Parathyroid adenoma (tissue), 2 donors: Measurements from ENCODE around the gene NIPSNAP2.
A peak's percentile ranks its signal among the peaks of the same experiment; 100 is the strongest.
"Not testable (repeated sequence)": the region's sequence is repeated elsewhere in the genome, so short reads cannot be mapped to it uniquely, and the experiment has no call there.

ENCODE experiments used
- H2AFZ ChIP-seq: fragments of 300-600 bp; sonication (generic); one replicate; pipeline ENCODE4 v1.7.0; 2017; ENCODE audit warnings: antibody characterized with exemption, mild to moderate bottlenecking
- H3K27ac ChIP-seq: fragments of 300-600 bp; sonication (generic); one replicate; pipeline ENCODE4 v1.7.0; 2017
- H3K27me3 ChIP-seq: fragments of 300-600 bp; sonication (generic); one replicate; pipeline ENCODE4 v1.7.0; 2017; ENCODE audit warnings: low read length; ENCODE audit not compliant: control insufficient read depth, insufficient read depth
- H3K36me3 ChIP-seq: fragments of 300-600 bp; sonication (generic); one replicate; pipeline ENCODE4 v1.7.0; 2017; ENCODE audit warnings: low read length; ENCODE audit not compliant: control insufficient read depth, insufficient read depth
- H3K4me1 ChIP-seq: fragments of 300-600 bp; sonication (generic); one replicate; pipeline ENCODE4 v1.7.0; 2017; ENCODE audit warnings: control low read depth
- H3K4me2 ChIP-seq: fragments of 300-600 bp; sonication (generic); one replicate; pipeline ENCODE4 v1.7.0; 2017; ENCODE audit warnings: low read length
- H3K4me3 ChIP-seq: fragments of 300-600 bp; sonication (generic); one replicate; pipeline ENCODE4 v1.7.0; 2017; ENCODE audit warnings: low read depth, low read length
- H3K79me2 ChIP-seq: fragments of 300-600 bp; sonication (generic); one replicate; pipeline ENCODE4 v1.7.0; 2017; ENCODE audit warnings: control low read depth
- H3K9ac ChIP-seq: fragments of 300-600 bp; sonication (generic); one replicate; pipeline ENCODE4 v1.7.0; 2017; ENCODE audit warnings: mild to moderate bottlenecking
- H3K9me3 ChIP-seq: fragments of 300-600 bp; sonication (generic); one replicate; pipeline ENCODE4 v1.7.0; 2017; ENCODE audit warnings: low read length; ENCODE audit not compliant: control insufficient read depth
- TF ChIP-seq, protein P1 (sequence below): fragments of 300-600 bp; sonication (generic); IDR thresholded peaks from one replicate; pipeline ENCODE4 v1.7.0; 2017; ENCODE audit warnings: antibody characterized with exemption, mild to moderate bottlenecking
- donor health status: primary hyperparathyroidism.

Gene NIPSNAP2

DNA sequence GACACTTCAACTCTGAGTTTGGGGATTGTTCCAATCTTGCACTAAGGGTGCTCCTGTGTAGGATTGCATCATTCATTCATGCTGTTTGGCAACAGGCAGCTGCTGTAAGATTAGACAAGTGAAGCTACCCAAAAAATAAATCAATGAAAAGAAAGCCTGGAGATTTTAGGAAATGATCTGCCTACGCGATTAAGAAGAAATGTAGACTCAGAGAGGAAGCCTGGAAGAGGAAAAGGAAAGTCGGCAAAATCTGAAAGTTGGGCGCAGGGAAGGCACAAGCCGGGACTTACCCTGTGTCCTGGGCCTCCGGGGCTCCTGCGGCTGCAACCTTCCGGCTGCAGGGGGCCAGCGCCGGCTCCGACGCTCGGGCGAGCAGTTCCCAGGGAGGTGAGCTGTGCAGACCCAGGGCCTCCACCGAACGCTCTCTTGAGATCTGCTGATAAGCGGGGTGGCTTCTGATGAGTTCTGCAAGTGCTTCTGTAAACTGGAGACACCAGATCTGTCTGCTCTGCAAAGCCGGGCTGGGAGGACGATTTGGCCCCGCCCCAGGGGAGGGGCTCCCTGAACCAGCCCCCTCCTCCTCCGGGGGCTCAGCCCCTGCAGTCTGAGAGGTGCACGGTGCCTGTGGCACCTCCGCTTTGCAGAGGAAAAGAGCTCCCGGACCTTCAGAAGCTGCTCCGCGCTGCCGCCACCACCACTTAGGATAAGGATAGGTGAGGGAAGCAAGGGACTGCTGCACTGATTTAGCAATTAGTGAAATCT, 69.5 kb downstream of the NIPSNAP2 start:
- no peaks in the 10 kb centered on the region for H3K9me3 ChIP-seq
- no peak overlapping the region for H3K9ac ChIP-seq
- H2AFZ ChIP-seq: peak overlapping the region; percentile 52
- TF ChIP-seq, protein P1, sequence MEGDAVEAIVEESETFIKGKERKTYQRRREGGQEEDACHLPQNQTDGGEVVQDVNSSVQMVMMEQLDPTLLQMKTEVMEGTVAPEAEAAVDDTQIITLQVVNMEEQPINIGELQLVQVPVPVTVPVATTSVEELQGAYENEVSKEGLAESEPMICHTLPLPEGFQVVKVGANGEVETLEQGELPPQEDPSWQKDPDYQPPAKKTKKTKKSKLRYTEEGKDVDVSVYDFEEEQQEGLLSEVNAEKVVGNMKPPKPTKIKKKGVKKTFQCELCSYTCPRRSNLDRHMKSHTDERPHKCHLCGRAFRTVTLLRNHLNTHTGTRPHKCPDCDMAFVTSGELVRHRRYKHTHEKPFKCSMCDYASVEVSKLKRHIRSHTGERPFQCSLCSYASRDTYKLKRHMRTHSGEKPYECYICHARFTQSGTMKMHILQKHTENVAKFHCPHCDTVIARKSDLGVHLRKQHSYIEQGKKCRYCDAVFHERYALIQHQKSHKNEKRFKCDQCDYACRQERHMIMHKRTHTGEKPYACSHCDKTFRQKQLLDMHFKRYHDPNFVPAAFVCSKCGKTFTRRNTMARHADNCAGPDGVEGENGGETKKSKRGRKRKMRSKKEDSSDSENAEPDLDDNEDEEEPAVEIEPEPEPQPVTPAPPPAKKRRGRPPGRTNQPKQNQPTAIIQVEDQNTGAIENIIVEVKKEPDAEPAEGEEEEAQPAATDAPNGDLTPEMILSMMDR: no peak
- peak overlapping the region; percentile 52 for H3K4me3 ChIP-seq
- no peak overlapping the region for H3K27ac ChIP-seq
- peak overlapping the region; percentile 62 for H3K4me2 ChIP-seq
- H3K4me1 ChIP-seq: no peaks in the 10 kb centered on the region
- no peaks in the 10 kb centered on the region for H3K79me2 ChIP-seq
- H3K27me3 ChIP-seq: no peaks in the 10 kb centered on the region
- no peaks in the 10 kb centered on the region for H3K36me3 ChIP-seq

DNA sequence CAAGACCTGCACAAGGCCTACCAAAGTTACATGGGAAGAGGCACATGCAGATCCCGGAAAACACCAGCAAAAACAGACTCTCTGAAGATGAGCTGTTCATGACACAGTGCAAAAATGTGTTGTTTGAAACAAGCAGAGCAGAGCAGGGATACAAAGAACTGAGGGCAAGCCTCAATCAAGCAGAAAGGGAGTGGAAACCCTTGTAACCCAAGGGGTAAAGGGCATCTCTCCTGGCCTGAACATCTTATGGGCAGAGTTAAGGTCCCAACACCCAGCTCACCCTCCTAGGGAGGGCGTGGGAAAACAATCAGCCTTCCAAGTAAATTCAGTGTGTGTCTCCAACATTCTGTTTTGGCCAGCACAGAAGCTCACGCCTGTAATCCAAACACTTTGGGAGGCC, 76.3 kb downstream of the NIPSNAP2 start:
- no peaks in the 10 kb centered on the region for H3K9me3 ChIP-seq

DNA sequence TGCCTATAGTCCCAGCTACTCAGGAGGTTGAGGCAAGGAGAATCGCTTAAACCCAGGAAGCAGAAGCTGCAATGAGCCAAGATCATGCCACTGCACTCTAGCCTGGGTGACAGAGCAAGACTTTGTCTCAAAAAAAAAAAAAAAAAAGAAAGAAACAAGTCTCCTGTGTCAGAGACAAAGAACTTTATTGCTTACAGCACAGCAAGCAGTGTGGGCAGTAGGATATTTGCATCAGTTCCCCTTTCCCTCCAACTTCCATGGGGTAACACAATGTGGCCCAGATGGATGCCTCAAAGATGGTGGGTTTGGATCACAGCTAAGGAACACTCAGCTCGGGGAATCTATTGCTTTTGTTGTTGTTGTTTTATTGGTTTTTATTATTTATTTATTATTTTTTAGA, 81.4 kb downstream of the NIPSNAP2 start:
- not testable (repeated sequence) for H3K9ac ChIP-seq

More for the DNA sequence above, 76.3 kb downstream of the NIPSNAP2 start:
- Histone ChIP-seq H2AFZ (no peak overlapping the region), H3K27ac (no peak overlapping the region), H3K4me3 (no peak overlapping the region), H3K79me2 (no peaks in the 10 kb centered on the region), H3K4me1 (no peaks in the 10 kb centered on the region), H3K9ac (no peak overlapping the region), H3K36me3 (no peaks in the 10 kb centered on the region), H3K27me3 (no peaks in the 10 kb centered on the region), H3K4me2 (no peak overlapping the region)
- TF ChIP-seq, protein P1: no peak

DNA sequence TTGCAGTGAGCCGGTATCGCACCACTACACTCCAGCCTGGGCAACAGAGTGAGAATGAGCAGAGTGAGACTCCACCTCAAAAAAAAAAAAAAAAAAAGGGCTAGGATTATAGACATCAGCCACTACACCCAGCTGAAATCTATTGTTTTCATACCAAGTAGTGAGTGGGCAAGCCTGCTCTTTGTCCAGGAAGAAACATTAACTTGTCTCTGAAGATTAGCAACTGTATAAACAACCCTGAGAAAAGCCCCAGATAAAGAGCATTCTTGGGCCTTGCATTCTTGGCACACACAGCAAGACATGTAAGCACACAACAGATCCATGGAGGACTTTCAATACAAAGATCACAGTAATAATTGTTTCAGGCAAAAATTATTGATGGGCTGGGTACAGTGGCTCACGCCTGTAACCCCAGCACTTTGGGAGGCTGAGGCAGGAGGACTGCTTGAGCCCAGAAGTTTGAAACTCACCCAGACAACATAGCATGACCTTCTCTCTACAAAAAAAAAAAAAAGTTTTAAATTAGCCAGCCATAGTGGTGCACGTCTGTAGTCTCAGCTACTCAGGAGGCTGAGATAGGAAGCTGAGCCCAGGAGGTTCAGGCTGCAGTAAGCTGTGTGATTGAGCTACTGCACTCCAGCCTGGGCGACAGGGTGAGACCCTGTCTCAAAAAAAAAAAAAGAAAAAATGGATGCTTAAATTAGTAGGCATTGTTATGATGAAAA, 82.5 kb downstream of the NIPSNAP2 start:
- Histone ChIP-seq H3K27me3 (no peaks in the 10 kb centered on the region), H3K4me2 (no peak overlapping the region), H3K79me2 (peaks cover 2% of the 10 kb centered on the region), H3K27ac (no peak overlapping the region), H2AFZ (no peak overlapping the region), H3K9me3 (no peaks in the 10 kb centered on the region), H3K9ac (no peak overlapping the region), H3K36me3 (no peaks in the 10 kb centered on the region), H3K4me3 (no peak overlapping the region), H3K4me1 (peaks cover 4% of the 10 kb centered on the region)
- TF ChIP-seq, protein P1: no peak

More for the DNA sequence above, 81.4 kb downstream of the NIPSNAP2 start:
- not testable (repeated sequence) for H3K79me2 ChIP-seq, H3K4me3 ChIP-seq, H3K4me1 ChIP-seq, H3K36me3 ChIP-seq, H3K27ac ChIP-seq, H3K27me3 ChIP-seq, H3K9me3 ChIP-seq, H2AFZ ChIP-seq, H3K4me2 ChIP-seq

DNA sequence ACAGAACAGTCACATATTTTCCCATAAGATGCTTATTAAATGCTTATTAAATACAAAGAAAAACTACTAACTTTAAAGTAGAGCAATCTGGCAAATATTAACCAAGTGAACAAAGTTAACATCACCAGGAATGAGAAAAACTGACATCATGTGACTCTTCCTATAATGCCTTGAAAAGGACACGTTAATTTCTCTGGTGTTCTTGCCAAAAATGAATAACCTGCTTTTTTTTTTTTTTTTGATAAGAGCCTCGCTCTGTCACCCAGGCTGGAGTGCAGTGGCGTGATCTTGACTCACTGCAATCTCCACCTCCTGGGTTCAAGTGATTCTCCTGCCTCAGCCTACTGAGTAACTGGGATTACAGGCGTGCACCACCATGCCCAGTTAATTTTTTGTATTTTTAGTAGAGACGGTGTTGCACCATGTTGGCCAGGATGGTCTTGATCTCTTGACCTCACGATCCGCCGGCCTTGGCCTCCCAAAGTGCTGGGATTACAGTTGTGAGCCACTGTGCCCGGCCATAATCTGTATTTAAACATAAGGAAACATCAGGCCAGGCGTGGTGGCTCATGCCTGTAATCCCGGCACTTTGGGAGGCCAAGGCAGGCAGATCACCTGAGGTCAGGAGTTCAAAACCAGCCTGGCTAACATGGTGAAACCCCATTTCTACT, 83.2 kb downstream of the NIPSNAP2 start:
- not testable (repeated sequence) for H2AFZ ChIP-seq, H3K9ac ChIP-seq, H3K79me2 ChIP-seq, H3K4me2 ChIP-seq, H3K9me3 ChIP-seq, H3K27me3 ChIP-seq, H3K4me3 ChIP-seq, H3K4me1 ChIP-seq, H3K27ac ChIP-seq, H3K36me3 ChIP-seq
